ENCODE data around the gene VPS9D1.

Gene VPS9D1

DNA sequence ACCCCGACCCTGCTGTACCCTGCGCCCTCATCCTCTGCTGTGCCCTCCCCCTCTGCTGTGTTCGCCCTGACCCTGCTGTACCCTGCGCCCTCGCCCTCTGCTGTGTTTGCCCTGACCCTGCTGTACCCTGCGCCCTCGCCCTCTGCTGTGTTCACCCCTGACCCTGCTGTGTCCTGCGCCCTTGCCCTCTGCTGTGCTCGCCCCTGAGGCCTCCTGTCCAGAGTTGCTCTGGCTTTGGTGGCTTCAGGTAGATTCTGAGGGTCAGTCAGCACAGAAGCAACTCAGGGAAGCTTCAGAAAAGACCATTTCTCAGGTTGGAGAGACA, 12.2 kb upstream of the VPS9D1 start:
- DNase-seq (ENCODE audit: low read depth in 2 of 2, low spot score in 1 of 2), result no peak

DNA sequence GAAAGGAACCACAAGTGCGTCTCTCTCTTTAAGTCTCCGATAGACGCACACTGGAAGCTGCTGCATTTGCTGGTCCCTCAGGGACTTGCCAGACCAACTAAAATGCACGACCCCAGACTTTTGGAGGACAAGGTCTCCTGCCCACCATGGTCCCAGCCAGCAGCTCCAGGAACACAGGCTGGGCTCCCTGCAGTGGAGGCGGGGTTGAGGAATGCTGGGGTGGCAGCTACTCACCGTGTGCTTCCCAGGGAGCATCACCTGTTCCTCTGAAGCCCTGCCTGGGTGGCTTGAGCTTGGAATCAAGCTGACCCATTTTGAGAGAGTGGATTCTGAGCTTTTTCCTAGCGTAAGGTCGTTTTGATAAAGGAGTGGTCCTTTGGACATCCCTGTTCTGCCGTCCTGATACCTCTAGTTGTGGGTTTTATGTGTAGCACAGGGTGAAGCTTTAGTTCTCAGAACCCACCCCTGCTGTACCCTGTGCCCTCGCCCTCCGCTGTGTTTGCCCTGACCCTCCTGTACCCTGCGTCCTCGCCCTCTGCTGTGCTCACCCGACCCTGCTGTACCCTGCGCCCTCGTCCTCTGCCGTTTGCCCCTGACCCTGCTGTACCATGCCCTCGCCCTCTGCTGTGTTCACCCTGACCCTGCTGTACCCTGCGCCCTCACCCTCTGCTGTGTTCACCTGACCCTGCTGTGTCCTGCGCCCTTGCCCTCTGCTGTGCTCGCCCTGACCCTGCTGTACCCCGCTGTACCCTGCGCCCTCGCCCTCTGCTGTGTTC, 11.6 kb upstream of the VPS9D1 start:
- no peak for DNase-seq (ENCODE audit: low read depth in 2 of 2, low spot score in 1 of 2)

DNA sequence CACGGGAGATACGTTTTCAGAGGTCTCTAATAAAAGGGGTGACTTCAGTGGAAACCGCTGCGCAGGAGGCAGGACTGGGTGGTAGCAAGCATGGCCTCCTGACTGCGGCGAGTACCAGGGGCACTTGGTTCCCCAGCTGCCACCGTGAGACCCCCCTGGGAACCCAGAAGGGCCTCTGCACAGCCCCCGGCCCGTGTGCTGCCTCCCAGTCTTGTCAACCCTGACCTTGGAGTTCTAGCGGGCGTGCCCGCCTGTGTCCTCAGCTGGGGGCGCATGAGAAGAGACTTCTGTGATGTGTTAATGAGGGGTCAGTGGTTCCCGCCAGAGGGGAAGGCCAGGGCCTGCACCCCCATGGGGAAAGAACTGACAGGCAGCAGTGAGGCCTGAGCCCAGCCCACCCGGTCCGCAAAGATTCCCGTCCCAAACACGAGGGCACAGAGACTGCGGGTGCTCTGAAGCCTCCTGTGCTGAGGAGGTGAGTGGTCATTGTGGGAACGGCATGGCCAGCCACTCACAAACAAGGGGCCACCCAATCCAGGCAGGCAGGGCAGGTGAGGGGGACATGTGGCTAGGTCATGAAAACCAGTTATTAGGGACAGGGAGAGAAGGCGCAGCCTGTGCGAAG, 10.0 kb upstream of the VPS9D1 start:
- no peak for DNase-seq (ENCODE audit: low read depth in 2 of 2, low spot score in 1 of 2)

DNA sequence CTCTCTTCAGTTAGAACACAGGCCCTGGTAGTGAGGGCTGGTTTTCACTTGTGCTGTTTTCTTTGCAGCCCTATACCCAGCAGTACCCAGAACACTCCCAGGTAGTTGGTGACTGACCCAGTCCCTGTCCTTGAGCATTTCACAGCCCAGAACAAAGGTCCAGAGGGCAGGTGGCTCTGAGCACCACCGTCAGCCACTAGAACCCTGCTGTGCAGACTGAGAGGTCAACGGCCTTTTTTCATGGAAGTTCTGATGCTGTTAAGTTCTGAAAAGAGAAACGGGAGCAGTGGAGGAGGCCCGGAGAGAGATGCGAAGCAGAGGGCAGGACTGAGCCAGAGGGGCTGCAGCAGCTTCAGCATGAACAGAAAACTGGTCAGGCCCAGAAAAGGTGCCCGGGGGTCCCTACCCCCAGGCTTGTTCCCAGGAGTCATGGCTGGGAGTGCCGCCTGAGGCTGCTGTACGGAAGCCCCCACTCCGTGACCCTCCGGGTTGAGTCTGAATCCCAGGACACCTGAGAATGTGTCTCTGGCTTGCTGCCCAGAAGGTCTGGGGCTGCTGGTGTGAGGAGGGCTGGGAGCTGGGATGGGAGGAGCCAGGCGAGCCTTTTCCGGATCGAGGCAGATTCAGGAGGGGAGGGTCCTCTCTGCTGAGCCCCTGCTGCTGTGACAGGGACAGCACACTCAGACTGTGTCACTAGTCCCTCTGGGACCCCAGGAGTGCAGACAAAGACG, 9.3 kb upstream of the VPS9D1 start:
- no peak for DNase-seq (ENCODE audit: low read depth in 2 of 2, low spot score in 1 of 2)

DNA sequence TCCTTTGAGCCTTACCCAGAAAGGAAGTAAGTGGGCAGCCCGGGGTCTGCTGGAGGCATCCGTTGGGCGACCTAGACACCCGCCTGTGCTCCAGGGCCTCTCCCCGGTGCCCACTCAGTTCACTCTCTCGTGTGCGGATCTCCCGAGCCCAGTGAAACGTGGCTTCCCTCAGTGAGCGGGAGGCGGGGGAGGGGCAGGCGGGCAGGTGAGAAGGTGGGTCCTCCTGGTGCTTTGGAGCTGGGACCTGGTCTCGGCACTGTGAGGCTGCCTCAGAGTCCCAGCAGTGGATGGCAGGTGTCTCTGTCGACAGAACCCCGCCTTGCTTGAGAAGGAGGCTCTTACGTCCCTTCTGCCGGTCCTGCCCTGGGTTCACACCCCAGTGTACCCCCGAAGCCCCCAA, 8.6 kb upstream of the VPS9D1 start:
- DNase-seq (ENCODE audit: low read depth in 2 of 2, low spot score in 1 of 2), result no peak

DNA sequence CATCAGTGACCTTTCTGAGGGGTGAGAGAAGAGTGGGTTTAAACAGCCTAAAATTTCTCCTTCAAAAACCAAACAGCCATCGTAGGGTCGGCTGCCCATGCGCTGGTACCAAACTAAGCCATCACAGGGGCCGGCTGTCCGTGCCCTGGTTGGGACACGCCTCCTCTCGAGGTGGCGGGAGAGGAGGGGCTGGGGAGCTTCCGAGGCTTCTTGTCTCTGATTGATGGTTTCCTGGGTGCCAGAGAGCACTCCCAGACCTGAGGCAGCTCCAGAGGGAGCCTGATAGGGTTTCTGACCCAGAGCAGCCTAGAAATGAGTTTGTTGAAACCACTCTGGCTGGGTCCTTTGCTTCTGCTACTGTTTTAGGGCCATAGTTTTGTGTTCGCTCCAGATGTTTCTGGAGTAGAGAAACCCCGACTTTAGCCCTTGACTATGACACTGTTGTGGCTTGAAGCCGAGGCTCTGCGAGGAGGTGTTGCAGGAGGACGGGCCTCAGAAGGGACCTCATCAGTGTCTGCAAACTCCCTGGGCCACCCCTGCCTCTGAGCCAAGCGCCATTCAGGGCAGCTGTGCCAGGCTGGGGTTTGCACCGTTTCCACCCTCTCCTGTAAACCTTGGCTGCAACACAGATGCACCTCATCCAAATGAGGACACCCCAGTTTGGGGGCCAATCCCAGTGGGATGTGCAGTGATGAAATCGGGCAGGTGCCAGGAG, 6.9 kb upstream of the VPS9D1 start:
- no peak for DNase-seq (ENCODE audit: low read depth in 2 of 2, low spot score in 1 of 2)

DNA sequence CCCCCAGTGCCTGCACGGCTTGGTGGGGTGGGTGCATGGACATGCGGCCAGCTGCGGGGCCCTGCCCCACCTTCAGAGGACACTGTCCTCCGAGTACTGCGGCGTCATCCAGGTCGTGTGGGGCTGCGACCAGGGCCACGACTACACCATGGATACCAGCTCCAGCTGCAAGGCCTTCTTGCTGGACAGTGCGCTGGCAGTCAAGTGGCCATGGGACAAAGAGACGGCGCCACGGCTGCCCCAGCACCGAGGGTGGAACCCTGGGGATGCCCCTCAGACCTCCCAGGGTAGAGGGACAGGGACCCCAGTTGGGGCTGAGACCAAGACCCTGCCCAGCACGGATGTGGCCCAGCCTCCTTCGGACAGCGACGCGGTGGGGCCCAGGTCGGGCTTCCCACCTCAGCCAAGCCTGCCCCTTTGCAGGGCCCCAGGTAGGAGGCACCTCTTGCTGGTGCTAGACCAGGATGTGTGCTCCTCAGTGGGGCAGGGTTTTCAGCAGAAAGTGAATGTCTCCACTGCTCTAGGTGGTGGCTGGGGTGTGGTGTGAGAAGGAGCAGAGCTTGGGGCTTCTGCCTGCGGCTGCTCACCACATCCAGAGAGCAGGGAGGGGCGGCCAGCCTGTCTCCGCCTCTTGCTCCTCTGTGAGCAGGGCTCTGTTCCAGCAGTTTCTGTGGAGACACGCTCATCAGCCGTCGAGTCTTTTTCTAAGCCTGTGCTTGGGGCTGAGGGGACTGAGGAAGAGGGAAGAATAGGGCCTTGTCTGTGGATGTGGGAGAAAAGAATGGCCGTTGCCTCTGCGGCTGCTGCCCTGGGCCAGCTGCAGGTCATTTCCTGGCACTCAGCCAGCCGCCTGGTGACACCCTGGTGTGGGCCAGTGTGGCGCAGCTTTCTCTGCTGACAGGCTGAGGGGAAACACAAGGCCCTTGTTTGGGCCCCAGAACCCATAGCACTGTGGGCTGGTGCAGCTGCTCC, 2.9 kb upstream of the VPS9D1 start:
- DNase-seq (ENCODE audit: low read depth in 2 of 2, low spot score in 1 of 2), result peak; percentile 43 to 70

DNA sequence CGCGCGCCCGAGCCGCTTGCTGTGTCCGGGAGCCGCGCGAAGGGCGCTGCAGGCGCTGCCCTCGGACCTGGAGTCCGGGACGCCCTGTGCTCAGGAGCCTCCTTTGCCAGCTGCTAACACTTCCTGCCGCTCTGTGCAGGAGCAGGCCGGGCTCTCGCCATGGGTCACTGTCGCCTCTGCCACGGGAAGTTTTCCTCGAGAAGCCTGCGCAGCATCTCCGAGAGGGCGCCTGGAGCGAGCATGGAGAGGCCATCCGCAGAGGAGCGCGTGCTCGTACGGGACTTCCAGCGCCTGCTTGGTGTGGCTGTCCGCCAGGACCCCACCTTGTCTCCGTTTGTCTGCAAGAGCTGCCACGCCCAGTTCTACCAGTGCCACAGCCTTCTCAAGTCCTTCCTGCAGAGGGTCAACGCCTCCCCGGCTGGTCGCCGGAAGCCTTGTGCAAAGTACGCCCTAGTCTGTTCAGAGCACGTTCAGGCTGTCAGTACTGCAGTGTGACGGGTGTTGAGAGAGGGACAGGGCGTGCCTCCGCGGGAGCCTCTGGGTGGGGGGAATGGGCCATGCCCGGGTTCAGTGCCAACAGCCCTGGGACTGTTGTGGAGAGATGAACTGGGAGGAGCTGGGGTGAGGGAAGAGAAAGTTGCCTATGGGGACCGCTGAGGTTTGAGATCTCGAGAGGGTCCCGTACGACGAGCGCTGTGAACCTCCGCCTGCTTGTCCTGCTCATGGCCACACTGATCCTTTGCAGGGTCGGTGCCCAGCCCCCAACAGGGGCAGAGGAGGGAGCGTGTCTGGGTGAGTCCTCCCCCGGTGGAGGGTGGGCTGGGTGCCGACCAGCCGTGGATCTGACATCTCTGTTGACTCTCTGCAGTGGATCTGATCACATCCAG, 1.9 kb upstream of the VPS9D1 start:
- peak; percentile 33 to 45 for DNase-seq (ENCODE audit: low read depth in 2 of 2, low spot score in 1 of 2)

DNA sequence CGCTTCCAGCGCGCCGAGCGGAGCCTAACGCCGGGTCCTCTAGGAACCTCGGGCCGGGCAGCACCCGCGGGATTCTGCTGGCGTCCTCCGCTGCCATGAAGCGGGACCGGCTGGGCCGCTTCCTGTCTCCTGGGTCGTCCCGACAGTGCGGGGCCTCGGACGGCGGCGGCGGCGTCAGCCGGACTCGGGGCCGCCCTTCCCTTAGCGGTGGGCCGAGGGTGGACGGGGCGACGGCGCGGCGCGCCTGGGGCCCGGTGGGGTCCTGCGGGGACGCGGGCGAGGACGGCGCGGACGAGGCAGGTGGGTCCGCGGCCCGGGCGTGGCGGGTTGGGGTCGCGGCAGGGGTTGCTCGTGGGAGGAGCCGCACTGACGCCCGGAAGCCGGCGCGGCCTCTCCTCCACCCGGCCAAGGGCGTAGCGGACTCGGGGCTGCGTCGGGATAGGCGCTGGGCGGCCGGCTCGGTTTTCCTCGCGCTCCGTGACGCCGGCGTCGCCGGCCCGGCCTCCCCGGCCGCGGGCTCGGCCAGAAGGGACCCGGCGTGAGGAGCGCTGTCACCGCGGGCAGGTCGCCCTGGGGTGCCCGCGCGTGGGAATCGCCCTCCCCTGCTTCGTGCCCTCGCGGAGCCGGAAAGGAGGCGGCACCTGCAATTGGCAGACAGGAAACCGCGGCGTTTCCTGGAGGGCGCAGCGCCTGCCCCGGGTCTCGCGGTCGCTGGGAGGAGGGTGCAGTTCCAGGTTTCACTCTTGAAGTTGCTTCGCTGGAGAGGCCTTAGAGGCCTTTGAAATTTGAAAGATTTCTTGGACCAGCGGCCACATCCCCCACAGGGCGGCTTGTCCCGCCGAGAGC, 1.1 kb upstream of the VPS9D1 start:
- DNase-seq (ENCODE audit: low read depth in 2 of 2, low spot score in 1 of 2), result peak; percentile 74 to 81

DNA sequence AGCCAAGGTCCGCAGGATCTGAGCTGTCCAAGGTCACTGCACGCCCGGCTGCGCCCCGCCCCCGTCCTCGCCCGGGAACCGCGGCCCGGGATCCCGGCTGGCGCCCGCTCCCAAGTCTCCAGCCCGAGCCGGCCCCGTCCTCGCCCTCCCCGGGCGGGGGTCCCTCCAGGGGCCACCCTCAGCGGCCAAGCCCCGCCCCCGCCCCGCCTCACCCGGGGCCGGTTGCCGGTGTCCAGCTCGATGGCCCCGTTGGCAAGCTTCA, 216 bp downstream of the VPS9D1 start:
- no peak for DNase-seq (ENCODE audit: low read depth in 2 of 2, low spot score in 1 of 2)

DNA sequence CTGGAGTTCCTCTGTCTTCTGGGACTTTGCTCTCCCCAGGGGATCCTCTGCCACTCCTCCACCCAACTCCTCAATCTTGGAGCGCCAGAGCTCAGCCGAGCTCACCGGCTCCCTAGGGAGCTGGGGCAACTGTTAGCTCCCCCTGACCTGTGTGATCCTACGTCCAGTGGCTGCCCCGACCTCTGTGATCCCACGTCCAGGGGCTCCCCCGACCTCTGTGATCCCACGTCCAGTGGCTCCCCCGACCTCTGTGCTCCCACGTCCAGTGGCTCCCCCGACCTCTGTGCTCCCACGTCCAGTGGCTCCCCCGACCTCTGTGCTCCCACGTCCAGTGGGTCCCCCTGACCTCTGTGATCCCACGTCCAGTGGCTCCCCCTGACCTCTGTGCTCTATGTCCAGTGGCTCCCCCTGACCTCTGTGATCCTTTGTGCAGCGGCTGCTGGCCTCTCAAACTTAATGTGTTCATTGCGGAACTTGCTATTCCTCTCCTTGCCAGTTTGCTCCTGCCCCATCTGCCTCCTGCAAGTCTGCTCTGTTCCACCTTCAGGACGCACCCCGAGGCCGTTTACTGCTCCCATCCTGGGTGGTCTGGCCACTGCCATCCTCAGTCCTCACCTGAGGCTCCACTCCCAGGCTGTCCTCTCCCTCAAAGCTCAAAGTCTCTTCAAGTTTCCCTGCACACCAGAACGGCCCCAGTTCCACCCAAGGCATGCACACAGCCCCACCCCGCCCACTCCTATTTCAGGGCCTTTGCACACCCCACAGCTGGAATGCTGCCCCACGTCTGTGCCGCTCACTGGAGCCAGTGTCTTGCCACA, 2.8 kb downstream of the VPS9D1 start:
- no peak for DNase-seq (ENCODE audit: low read depth in 2 of 2, low spot score in 1 of 2)

DNA sequence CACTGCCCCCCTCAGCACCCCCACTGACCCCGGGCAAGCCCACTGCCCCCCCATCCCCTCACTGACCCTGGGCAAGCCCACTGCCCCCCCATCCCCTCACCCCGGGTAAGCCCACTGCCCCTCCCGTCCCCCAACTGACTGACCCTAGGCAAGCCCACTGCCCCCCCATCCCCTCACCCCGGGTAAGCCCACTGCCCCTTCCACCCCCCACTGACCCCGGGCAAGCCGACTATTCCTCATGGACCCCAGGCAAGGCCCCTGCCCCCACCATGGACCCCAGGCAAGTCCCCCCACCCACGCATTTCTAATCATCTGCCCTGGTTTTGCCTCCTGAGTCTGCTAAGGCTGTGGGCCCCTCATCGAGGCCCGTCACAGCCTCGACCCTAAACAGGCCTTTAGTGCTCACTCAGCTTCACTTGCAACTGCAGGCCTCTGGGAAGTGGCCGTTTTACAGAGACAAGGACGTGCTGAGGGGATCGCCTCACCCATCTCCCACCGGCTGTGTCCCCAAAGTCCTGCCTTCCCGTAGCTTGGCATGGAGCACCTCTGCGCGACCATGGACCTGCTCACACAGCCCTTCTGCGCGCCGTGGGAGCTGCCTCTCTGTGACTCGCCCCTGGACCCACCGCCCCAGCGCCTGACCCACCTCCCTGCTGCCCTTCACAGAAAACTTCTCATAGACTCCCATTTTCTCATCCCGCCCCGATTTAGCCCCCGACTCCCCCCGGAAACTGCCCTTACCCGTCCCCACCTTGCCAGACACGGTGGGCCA, 3.6 kb downstream of the VPS9D1 start:
- DNase-seq (ENCODE audit: low read depth in 2 of 2, low spot score in 1 of 2), result no peak

DNA sequence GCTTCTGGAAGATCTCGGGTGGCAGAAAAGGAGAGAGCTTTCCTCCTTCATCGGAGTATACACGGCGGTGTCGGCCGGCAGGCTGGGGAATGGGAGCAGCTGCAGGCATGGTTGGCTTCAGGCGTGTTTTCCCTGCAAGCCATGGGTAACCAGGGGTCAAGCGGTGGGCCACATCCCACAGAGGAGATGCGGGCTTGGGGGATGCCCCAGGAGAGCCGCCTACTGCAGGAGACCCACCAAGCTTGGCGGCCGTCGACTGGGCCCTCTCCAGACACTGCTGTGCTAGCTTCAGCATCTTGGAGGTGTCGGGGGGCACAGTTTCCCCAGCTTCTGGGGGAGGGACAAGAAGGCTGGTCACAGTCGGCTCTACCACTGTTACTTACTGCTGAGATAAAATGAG, 4.2 kb downstream of the VPS9D1 start:
- no peak for DNase-seq (ENCODE audit: low read depth in 2 of 2, low spot score in 1 of 2)

DNA sequence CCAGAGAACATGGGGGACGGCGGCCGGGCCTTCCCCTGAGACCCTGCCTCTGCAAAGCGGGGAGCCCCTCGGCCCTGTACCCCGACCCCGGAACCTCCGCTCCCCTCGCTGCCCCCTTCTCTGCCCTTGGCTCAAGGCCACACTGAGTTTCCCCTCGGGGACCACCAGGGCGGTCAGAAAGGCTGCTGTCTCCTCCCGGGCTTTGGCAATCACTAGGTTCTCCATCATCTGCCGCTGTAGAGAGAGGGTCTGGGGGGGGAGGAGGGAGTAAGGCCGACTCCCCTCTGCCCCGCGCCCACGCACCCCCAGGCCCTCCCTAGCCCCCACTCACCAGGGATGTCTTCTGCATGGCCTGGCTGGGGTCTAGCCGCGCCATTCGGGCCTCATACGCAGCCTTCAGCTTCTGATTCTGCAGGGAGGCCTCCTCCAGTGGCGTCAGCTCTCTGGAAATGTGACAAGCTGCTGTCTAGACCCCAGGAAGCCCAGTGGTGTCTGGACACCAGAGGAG, 8.4 kb downstream of the VPS9D1 start:
- no peak for DNase-seq (ENCODE audit: low read depth in 2 of 2, low spot score in 1 of 2)

DNA sequence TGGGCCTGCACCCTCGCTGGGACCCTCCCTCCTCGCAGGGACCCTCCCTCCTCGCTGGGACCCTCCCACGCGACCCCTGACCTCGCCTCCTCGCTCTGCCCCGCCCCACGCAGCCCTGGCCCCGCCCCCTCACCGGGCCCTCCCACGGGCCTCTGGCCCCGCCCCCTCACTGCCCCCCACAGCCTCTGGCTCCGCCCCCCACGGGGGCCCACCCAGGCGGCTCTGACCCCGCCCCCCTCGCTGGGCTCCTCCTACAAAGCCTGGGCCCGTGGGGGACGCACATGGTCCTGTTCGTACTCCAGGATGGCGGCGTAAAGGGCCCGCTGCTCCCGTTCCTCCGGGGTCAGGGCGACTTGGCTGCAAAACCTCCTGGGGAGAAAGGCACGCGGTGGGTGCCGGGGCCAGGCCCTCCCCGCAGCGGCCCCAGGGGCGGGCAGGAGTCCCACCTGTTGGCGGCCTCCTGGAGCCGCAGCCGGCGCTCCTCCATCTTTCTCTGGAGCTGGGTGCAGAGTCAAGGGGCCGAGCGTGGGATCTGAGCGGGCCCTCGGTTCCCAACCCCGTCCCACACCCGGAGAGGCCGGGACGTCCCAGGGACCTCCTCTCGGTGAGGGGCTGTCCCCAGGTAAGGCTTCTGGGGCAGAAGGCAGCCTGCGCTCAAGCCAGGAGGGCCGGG, 9.0 kb downstream of the VPS9D1 start:
- peak; percentile 39 to 52 for DNase-seq (ENCODE audit: low read depth in 2 of 2, low spot score in 1 of 2)

DNA sequence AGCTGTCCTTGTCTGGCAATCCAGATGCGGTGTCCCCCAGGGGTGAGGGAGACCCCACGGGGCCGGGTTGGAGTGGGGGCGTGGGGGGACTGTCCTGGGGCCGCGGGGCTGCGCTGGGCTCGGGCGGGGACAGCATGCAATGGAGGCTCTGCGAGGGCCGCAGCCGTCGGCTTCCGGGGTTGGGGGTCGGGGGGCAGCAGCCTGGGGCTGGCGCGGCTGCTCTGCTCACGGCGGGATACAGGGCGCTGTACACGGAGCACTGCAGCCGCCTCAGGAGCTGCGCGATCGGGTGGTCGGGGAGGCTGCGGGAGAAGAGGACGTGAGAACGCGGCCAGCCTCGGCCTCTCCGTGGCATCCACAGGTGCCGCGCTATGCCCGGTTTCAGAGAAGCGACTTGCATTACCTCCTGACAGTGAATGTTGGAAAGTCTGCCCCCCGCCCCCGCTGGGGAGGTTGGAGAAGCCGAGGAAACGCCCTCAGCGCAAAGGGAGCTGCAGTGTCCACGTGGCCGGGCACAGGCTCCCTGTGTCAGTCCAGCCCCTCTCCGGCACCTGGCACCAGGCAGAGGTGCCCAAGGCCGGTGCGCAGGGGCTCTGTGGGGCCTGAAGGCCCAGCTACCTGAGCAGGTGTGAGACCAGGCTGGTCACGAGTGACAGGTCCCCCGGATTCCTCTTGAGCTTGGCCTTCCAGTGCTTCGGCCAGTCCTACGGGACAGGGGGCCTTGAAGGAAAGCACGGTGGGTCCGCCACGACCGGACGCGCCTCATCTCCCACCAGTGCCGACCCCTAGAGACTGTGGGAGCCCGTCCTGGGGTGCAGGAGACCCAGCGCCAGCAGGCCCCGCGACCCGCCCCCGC, 9.8 kb downstream of the VPS9D1 start:
- no peak for DNase-seq (ENCODE audit: low read depth in 2 of 2, low spot score in 1 of 2)
